NCI-H510A (cell line): ENCODE data around the gene NFAM1.

ENCODE experiments used
- DNase-seq: peaks from one replicate; lab custom pipeline; 2025; lab: John Stamatoyannopoulos, UW

NFAM1 gene

GRCh38 chr22:42358643-42359558 lies 73.3 kb downstream of the NFAM1 start:
- DNase-seq = no peak

- DNase-seq = no peak
Observed at GRCh38 chr22:42357634-42358296, 74.4 kb downstream of the NFAM1 start.

DNA sequence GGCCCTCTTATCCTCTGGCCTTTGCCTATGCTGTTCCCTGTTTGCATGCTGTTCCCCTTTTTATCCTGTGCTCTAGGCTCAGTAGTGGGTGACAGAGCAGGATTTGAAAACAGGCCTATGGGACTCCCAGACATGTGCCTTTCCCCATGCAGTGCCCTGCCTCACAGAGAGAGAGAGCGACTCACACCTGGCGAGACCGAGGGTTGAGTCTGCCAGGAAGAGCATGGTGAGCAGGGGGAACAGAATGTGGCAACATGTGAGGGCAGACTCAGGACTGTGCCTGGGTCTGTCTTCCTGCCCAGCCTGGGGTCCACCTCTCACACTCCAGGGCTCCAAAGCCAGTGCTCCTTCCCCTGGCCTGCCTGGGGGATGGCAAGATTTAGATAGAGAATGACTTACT lies 75.0 kb downstream of the NFAM1 start:
- no peak for DNase-seq

GRCh38 chr22:42356533-42356932 lies 75.7 kb downstream of the NFAM1 start:
- DNase-seq = no peak

DNA sequence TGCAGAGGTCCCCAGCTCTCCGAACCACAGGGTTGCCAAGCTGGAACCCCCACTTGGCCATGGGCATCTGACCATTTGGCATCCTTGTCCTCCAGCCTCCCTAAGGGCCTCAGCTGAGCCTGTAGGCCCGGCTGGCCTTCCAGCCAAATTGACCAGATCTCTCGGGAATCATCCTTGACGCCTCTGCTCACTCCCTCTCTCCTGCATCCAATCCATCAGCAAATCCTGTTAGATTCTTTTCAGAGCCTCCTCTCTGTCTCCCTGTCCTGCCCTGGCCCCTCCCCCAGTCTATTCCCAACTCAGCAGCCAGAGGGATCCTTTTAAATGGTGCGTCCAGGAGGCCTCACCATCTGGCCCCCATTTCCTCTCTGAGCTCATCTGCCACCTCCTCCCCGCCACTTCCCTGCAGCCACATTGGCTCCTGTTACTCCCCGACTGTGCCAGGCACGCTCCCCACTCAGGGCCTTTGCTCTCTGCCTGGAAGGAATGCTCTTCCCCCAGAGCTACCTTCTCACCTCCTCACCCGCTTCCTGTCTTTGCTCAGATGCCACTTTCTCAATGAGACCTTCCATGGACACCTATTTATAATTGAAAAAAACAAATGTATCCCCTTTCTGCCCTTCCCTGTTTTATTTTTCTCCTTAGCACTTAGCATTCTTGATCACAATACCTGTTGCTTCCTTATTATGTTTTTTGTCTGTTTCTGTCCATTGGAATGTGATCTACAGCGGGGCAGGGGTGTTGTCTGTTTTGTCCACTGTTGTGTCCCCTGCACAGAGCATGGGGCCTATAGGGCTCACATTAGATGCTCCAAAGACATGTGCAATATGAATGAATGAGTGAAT lies 78.1 kb downstream of the NFAM1 start:
- peak; percentile 59 for DNase-seq

- DNase-seq = no peak
Observed at GRCh38 chr22:42350373-42350772, 81.8 kb downstream of the NFAM1 start.

DNA sequence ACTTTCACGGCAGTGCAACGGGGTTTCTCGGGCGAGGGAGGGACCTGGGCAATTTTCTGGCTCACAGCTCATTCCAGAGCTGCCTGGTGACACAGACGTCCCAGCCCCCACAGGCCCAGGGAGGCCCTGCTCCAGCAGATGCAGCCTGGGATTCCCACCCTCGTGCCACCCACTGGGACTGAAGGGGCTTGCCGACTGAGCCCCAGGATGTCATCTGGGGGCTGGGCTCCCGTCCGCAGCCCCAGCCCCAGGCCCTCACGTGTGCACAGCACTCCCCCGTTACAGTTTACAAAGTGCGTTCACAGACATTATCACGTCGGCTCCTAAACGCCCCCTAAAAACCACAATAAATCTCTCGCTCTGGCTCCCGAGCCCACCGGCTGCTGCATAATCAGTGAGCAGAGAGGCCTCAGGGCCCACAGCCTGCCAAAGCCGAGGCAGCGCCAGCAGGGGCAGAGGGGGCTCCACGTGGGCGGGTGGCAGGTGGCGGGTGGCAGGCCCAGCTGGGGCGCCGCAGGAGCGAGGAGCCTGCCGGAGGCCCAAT lies 84.8 kb downstream of the NFAM1 start:
- no peak for DNase-seq

GRCh38 chr22:42346722-42347121 lies 85.5 kb downstream of the NFAM1 start:
- DNase-seq = no peak

DNA sequence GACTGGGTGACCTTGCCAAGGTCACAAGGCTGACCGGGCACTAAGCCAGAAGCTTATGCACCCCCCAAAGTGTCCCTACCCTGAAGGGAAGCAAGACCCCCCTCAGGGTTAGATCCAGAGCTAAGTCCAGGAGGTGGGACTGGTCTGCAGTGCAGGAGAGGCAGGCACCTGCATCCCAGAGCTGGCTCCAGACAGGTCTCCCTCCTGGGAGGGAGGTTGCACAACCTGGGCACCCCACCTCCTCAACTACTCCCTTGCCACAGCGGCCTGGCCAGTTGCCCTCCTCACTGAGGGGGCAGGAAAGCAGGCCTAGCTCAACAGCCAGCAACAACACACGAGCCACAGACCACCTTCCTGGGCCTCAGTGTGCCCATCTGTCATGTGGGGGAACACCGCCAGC lies 86.7 kb downstream of the NFAM1 start:
- no peak for DNase-seq

GRCh38 chr22:42344361-42344905 lies 87.8 kb downstream of the NFAM1 start:
- no peak for DNase-seq

GRCh38 chr22:42343531-42344081 lies 88.6 kb downstream of the NFAM1 start:
- peak; percentile 69 for DNase-seq

DNA sequence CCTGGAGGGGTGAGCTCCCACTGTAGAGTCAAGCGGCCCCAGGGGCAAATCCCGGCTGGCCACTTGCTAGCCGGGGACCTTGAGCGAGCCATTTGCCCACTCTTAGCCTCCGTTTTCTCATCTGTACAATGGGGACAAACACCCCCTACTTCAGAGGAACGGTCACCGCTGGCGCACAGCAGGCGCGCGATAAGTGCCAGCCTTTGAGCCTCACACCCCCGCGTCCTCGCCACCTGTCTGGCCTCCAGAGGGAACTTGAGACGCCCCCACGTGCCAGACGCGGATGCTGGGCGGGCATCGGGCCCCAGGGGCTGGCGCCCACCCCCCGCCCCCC lies 89.1 kb downstream of the NFAM1 start:
- DNase-seq = no peak

DNA sequence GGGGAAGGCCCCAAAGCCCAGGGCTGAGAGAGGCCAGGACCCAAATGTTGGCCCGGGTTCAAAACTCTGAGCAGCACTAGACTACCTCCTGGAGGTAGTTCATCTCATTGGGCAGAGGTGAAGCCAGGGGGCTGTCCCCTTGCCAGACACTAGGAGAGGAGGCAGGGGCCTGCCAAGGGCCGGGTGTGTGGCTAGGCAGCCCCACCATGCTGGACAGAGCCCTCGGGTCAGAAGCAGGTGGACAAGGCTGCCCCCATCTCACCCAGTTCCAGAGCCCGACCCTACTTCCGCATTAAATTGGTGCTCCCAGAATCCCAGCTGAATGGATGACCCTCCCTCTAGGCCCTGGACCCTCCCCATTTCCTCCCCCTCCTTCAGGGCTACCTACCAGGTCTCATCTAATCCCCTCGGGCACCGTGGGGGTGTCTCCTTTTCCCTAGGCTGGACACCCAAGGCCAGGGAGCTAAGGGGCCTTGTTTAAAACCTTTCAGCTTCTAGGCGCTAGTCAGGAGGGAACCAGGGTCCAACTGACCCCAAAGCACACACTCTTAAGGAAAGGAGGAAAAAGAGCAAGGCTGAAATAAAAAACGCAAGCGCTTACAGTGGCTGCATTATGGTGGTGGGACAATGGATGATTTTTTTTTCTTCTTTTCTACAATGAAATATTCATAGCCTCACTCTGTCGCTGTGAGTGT lies 89.6 kb downstream of the NFAM1 start:
- no peak for DNase-seq

GRCh38 chr22:42341779-42342178 lies 90.4 kb downstream of the NFAM1 start:
- DNase-seq = no peak

DNA sequence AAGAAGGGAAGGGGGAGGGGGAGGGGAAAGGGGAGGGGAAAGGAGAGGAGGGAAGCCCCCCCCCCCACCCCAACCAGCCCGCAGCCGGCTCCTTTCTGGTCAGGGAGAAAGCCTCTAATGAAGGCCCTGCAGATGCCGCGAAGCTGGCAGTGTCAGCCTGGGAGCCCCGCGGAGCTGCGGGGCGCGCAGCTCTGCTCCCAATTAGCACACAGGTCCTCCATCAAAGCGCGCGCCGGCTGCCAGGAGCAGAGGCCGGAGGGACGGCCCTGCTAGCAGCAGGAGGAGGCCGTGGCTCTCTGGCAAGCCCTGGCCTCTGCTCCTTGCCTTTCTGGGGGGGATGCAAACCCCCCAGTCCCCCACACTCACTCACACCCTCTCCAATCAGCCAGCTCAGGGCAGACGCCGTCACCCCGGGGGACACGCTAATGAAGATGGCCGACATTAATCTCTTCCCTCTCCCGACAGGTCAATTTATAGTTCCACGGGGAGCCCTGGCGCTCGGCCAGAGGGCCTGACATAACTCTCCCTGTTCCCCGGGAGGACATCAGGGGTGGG lies 91.3 kb downstream of the NFAM1 start:
- DNase-seq = no peak

GRCh38 chr22:42340150-42340549 lies 92.1 kb downstream of the NFAM1 start:
- no peak for DNase-seq

DNA sequence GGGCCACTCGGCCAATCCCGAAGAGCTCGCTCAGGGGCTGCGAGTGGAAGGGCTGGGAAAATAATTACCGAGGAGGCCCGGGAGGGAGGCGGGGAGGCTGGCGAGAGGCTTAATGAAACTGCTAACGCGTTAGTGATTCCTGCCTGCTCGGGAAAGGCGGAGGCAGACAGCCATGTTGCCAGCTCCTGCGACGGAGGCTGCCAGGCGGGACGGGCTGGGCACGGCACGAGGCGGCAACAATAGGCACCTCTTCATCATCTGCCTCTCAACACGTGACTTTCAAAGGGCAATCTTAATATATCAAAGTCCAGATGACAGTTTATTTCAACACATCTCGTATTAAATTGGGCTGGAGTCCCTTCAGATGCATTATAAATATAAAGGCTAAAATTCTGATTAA lies 93.7 kb downstream of the NFAM1 start:
- no peak for DNase-seq

DNA sequence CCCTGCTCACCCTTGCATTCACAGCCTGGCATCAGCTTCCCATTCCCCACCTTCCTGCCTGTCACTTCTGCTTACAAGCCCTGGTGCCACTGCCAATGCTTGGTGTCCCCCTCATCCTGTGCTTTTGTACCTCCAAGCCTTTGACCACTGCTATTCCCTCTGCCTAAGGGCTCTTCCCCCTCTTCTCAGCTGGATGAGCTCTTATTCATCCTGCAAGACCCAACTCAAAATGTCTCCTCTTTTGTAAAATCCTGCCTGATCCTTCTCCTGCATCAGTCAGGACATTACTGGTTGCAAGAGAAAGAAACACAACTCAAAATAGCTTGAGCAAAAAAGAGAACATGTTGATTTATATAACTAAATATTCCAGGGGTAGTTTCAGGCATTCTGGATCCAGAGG lies 94.8 kb downstream of the NFAM1 start:
- no peak for DNase-seq

GRCh38 chr22:42336527-42337227 lies 95.5 kb downstream of the NFAM1 start:
- no peak for DNase-seq

- DNase-seq = no peak
Observed at GRCh38 chr22:42335839-42336378, 96.3 kb downstream of the NFAM1 start.
